SK-N-SH (cell line): ENCODE measurements around the gene PEX10. TPM values are rescaled to one million over a fixed set of nuclear protein-coding genes. Genes with fewer than 3 reads are reported as not detected.

Experiments
- CTCF ChIA-PET: fragments of 300-600, 350-600 bp; formaldehyde crosslinking; extraction: SDS; loops from one replicate; lab custom pipeline; 2021; lab: Yijun Ruan, JAX
- POLR2A ChIA-PET: fragments of 350-600 bp; sonication (Branson Sonifier 250); formaldehyde crosslinking; extraction: SDS; loops from one replicate; lab custom pipeline; 2020; ENCODE audit warnings: antibody characterized with exemption, inconsistent platforms; lab: Yijun Ruan, JAX
- DNase-seq: peaks from one replicate; pipeline ENCODE4 v3.0.0; 2012
- H2AFZ ChIP-seq: fragments of 200-600 bp; sonication (generic); 2 replicates; pipeline ENCODE4 v1.8.1; 2016; ENCODE audit warnings: antibody characterized with exemption, mild to moderate bottlenecking, low read depth
- H3F3A ChIP-seq: fragments of 200-600 bp; sonication (generic); replicated peaks from 2 replicates; pipeline ENCODE3; 2016; ENCODE audit warnings: antibody characterized with exemption, mild to moderate bottlenecking; ENCODE audit not compliant: insufficient read depth
- H3K27ac ChIP-seq, 2 experiments: fragments of 200-500 bp in 1 of 2; fragments of 200-600 bp in 1 of 2; sonication (Bioruptor generic) in 1 of 2; sonication (generic), shearing (Covaris generic) in 1 of 2; 2 replicates each; pipeline versions ENCODE4 v1.5.1 to v1.6.1; 2014 to 2016; ENCODE audit warnings: low read depth in 2 of 2, inconsistent platforms in 1 of 2, low read length in 1 of 2, mild to moderate bottlenecking in 1 of 2, mixed read lengths in 1 of 2
- H3K27me3 ChIP-seq: fragments of 200-600 bp; sonication (generic), shearing (Covaris generic); 2 replicates; pipeline ENCODE4 v1.6.1; 2016; ENCODE audit warnings: mixed run types; ENCODE audit not compliant: insufficient read depth
- H3K36me3 ChIP-seq, 2 experiments: fragments of 200-500 bp in 1 of 2; fragments of 200-600 bp in 1 of 2; sonication (Bioruptor generic) in 1 of 2; sonication (generic) in 1 of 2; replicated peaks in 1 of 2; 2 replicates each; pipeline versions ENCODE3 to v1.5.1; 2014 to 2016; ENCODE audit warnings: low read length in 1 of 2, mild to moderate bottlenecking in 1 of 2; ENCODE audit not compliant: insufficient read depth in 2 of 2, control insufficient read depth in 1 of 2
- H3K4me1 ChIP-seq, 2 experiments: fragments of 200-500 bp in 1 of 2; fragments of 200-600 bp in 1 of 2; sonication (Bioruptor generic) in 1 of 2; sonication (generic), shearing (Covaris generic) in 1 of 2; 2 replicates each; pipeline versions ENCODE4 v1.5.1 to v1.6.1; 2014 to 2016; ENCODE audit warnings: low read depth in 1 of 2, low read length in 1 of 2, mixed run types in 1 of 2; ENCODE audit not compliant: insufficient read depth in 2 of 2, control insufficient read depth in 1 of 2
- H3K4me2 ChIP-seq: fragments of 200-600 bp; sonication (generic), shearing (Covaris generic); 2 replicates; pipeline ENCODE4 v1.6.1; 2017; ENCODE audit warnings: mixed run types
- H3K4me3 ChIP-seq, 2 experiments: fragments of 200-500 bp in 1 of 2; fragments of 200-600 bp in 1 of 2; sonication (Bioruptor generic) in 1 of 2; sonication (generic), shearing (Covaris generic) in 1 of 2; 2 replicates each; pipeline versions ENCODE4 v1.5.1 to v1.8.1; 2014 to 2016; ENCODE audit warnings: low read depth in 2 of 2, inconsistent platforms in 1 of 2, low read length in 1 of 2, mild to moderate bottlenecking in 1 of 2, mixed read lengths in 1 of 2, moderate library complexity in 1 of 2
- H3K79me2 ChIP-seq: fragments of 200-600 bp; sonication (generic); 2 replicates; pipeline ENCODE4 v1.8.1; 2017; ENCODE audit warnings: mild to moderate bottlenecking; ENCODE audit not compliant: insufficient read depth
- H3K9ac ChIP-seq: fragments of 200-600 bp; sonication (generic); 2 replicates; pipeline ENCODE4 v1.6.1; 2017; ENCODE audit warnings: mixed run types
- H3K9me2 ChIP-seq: fragments of 200-600 bp; sonication (generic); 2 replicates; pipeline ENCODE4 v1.6.1; 2017; ENCODE audit warnings: mixed run types
- H3K9me3 ChIP-seq: fragments of 200-600 bp; sonication (generic); 2 replicates; pipeline ENCODE4 v1.6.1; 2017; ENCODE audit warnings: mixed run types, mild to moderate bottlenecking, moderate library complexity
- H4K20me1 ChIP-seq: fragments of 200-600 bp; sonication (generic); 2 replicates; pipeline ENCODE4 v1.6.1; 2017; ENCODE audit warnings: mild to moderate bottlenecking, mixed run types; ENCODE audit not compliant: insufficient read depth
- CHD2 ChIP-seq: fragments of 150-350 bp; IDR thresholded peaks from 2 replicates; pipeline ENCODE4 v1.6.1; 2018; ENCODE audit warnings: low read length; ENCODE audit not compliant: partially characterized antibody
- ELF1 ChIP-seq: IDR thresholded peaks from 2 replicates; pipeline ENCODE4 v1.4.0; 2012
- FOSL2 ChIP-seq: IDR thresholded peaks from 2 replicates; pipeline ENCODE4 v1.4.0; 2012; ENCODE audit warnings: low read depth, mild to moderate bottlenecking, moderate library complexity, borderline replicate concordance
- FOXM1 ChIP-seq: IDR thresholded peaks from 2 replicates; pipeline ENCODE4 v1.4.0; 2012; ENCODE audit warnings: low read depth, mild to moderate bottlenecking
- GABPA ChIP-seq: IDR thresholded peaks from 2 replicates; pipeline ENCODE4 v1.4.0; 2012; ENCODE audit warnings: low read depth, mild to moderate bottlenecking
- GATA2 ChIP-seq: sonication (generic); formaldehyde crosslinking; IDR thresholded peaks from 2 replicates; pipeline ENCODE4 v1.5.0; 2020; ENCODE audit warnings: mild to moderate bottlenecking, missing genetic modification reagents
- MEF2A ChIP-seq: IDR thresholded peaks from 2 replicates; pipeline ENCODE4 v1.4.0; 2012; ENCODE audit warnings: low read depth, borderline replicate concordance
- MXI1 ChIP-seq: IDR thresholded peaks from 2 replicates; pipeline ENCODE4 v1.6.1; 2012; ENCODE audit warnings: mild to moderate bottlenecking, low read depth, low read length, improper control_type of control experiment
- POLR2AphosphoS5 ChIP-seq: IDR thresholded peaks from 2 replicates; pipeline ENCODE4 v1.6.1; 2012; ENCODE audit warnings: low read depth, low read length
- RAD21 ChIP-seq: IDR thresholded peaks from 2 replicates; pipeline ENCODE4 v1.6.1; 2012; ENCODE audit warnings: mild to moderate bottlenecking, low read length
- SIN3A ChIP-seq: IDR thresholded peaks from 2 replicates; pipeline ENCODE4 v1.6.1; 2012; ENCODE audit warnings: low read depth, mild to moderate bottlenecking, low read length, moderate library complexity, borderline replicate concordance
- SMC3 ChIP-seq: IDR thresholded peaks from 2 replicates; pipeline ENCODE4 v1.6.1; 2012; ENCODE audit warnings: low read depth, low read length, improper control_type of control experiment
- TCF12 ChIP-seq: IDR thresholded peaks from 2 replicates; pipeline ENCODE4 v1.4.0; 2012
- YY1 ChIP-seq: IDR thresholded peaks from 2 replicates; pipeline ENCODE4 v1.4.0; 2012; ENCODE audit warnings: low read depth, mild to moderate bottlenecking
- WGBS: methylation state at CpG from one replicate; pipeline ENCODE4 v1.1.6; 2017; ENCODE audit warnings: low lambda C conversion rate; 5-methylcytosine and 5-hydroxymethylcytosine counted together
- polyA plus RNA-seq, 3 experiments: library from polyadenylated mRNA; depleted of rRNA; stranded (reverse); fragments of >200 nt; gene quantifications; 2 replicates each; pipeline ENCODE4 v1.2.3, GENCODE V29; 2012
- TF ChIP-seq, protein P1 (sequence below): IDR thresholded peaks from 2 replicates; pipeline ENCODE4; 2012
- TF ChIP-seq, protein P2 (sequence below): fragments of 150-350 bp; IDR thresholded peaks from 2 replicates; pipeline ENCODE4 v1.6.1; 2017; ENCODE audit warnings: antibody characterized with exemption, low read length, low read depth, borderline replicate concordance
- TF ChIP-seq, protein P3 (sequence below): IDR thresholded peaks from 2 replicates; pipeline ENCODE4 v1.4.0; 2012; ENCODE audit warnings: low read depth, borderline replicate concordance
- TF ChIP-seq, protein P4 (sequence below): IDR thresholded peaks from 2 replicates; pipeline ENCODE4 v1.4.0; 2012; ENCODE audit warnings: low read depth, borderline replicate concordance

Gene PEX10
- polyA plus RNA-seq, 1 of the 3 experiments (the other 2 are of a cell fraction), result 28.6 TPM

DNA sequence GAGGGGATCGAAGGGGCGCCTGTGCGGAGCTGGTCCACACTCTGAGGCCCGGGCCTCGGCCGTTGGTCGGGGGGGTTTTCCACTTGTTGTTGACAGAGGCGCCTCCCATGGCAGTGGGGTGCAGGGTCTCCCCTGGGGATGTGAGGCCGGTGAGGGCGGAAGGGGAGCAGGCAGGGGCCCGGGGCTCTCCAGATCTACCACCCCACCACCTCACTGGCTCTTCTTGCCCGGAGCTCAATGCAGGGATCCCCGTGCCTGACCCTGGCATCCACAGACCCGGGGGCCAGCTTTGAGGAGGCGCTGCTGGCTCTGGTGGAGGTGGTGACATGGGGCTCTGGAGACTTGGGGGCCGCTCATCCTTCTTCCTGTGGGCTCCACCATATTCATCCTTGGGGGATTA, 7.1 kb upstream of the PEX10 start (continued):
- TF ChIP-seq ELF1 (no peak), FOXM1 (no peak), SIN3A (no peak), FOSL2 (no peak), POLR2AphosphoS5 (no peak), GABPA (no peak), YY1 (no peak), MXI1 (no peak), RAD21 (no peak)
- TF ChIP-seq, protein P1, sequence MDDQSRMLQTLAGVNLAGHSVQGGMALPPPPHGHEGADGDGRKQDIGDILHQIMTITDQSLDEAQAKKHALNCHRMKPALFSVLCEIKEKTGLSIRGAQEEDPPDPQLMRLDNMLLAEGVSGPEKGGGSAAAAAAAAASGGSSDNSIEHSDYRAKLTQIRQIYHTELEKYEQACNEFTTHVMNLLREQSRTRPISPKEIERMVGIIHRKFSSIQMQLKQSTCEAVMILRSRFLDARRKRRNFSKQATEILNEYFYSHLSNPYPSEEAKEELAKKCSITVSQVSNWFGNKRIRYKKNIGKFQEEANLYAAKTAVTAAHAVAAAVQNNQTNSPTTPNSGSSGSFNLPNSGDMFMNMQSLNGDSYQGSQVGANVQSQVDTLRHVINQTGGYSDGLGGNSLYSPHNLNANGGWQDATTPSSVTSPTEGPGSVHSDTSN, result no peak

DNA sequence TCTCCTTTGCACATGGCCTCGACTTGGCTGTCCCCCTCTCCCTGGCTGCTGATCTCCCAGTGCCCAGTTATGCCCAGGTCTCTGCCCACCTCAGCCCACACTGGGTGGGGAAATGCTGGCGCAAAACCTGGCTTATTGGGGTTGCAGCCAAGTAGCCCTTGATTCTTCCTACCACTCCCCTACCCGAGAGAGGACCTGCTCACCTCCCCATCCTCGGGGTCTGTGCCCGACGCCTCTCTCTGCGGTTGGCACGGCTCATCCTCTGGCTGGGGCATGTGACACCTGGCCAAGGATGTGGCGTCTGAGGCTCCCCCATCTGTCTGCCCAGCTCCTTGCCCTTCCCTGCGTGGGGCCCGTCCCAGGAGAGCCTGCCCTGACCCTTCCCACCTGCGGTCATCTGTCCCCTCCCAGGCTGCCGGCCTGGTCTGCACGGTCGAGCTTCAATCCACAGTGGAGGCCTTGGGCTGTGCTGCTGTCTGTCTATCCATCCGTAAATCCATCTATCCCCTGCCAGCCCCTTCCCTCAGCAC, 6.5 kb upstream of the PEX10 start:
- TF ChIP-seq CHD2 (no peak), MXI1 (no peak), POLR2AphosphoS5 (no peak)
- TF ChIP-seq, protein P1, result no peak
- TF ChIP-seq, protein P2, sequence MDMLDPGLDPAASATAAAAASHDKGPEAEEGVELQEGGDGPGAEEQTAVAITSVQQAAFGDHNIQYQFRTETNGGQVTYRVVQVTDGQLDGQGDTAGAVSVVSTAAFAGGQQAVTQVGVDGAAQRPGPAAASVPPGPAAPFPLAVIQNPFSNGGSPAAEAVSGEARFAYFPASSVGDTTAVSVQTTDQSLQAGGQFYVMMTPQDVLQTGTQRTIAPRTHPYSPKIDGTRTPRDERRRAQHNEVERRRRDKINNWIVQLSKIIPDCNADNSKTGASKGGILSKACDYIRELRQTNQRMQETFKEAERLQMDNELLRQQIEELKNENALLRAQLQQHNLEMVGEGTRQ, result no peak
- POLR2A ChIA-PET, result no interaction called here
- H3K9me2 ChIP-seq, result no peaks in the 10 kb centered on the region
- H3K4me2 ChIP-seq, result no peak overlapping the region
- no peak for DNase-seq
- H3K9ac ChIP-seq, result no peak overlapping the region
- H3K4me3 ChIP-seq, result no peak overlapping the region
- no peaks in the 10 kb centered on the region for H3K79me2 ChIP-seq
- peaks cover 35% of the 10 kb centered on the region for H3K27me3 ChIP-seq
- H3K36me3 ChIP-seq, result no peaks in the 10 kb centered on the region
- no peak overlapping the region for H3K27ac ChIP-seq
- no peaks in the 10 kb centered on the region for H4K20me1 ChIP-seq
- H3K9me3 ChIP-seq, result no peaks in the 10 kb centered on the region
- H3K4me1 ChIP-seq, result peaks cover 3 to 20% of the 10 kb centered on the region in 2 experiments; a peak in 1 of 4 replicates
- WGBS, result 20% methylated on average over 7 of the region's 16 CpGs
- CTCF ChIA-PET, result interaction anchor here (0.7 to 3.8 kb wide), 6 partner anchors 11 to 1034 kb away, joined by 3 to 12 read pairs (median 9); partner anchors contain the start of gene TTC34
- no peaks in the 10 kb centered on the region for H3F3A ChIP-seq
- H2AFZ ChIP-seq, result no peak overlapping the region

DNA sequence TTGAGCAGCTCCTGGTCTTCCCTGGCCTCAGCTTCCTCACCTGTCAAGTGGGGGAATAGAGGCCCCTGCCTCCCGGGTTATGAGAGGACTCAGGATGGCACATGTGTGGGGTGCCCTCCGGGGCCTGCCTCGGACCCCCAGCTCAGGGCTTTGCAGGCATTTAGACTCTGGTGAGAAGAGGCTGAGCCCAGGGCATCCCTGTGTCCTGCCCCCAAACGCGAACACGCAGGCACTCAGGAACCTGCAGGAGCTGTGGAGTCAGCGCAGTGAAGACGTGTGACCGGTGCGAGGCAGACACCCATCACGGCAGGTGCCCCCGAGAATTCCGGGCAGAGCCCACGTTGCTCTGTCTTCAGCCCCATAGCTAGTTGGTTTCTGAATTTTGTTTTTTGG, 5.5 kb upstream of the PEX10 start:
- ChIA-PET CTCF (interaction anchor here (1.1 to 4.0 kb wide), 5 partner anchors 13 to 369 kb away, joined by 3 to 44 read pairs (median 11); no protein-coding TSS in a partner anchor), POLR2A (interaction anchor here (1.1 kb wide), 1 partner anchor 16 kb away, joined by 4 read pairs; no protein-coding TSS in a partner anchor)
- Histone ChIP-seq H3K27me3 (peaks cover 35% of the 10 kb centered on the region), H3K79me2 (no peaks in the 10 kb centered on the region), H3K4me3 (no peak overlapping the region), H3K27ac (no peak overlapping the region), H2AFZ (no peak overlapping the region), H3K4me2 (no peak overlapping the region), H3K4me1 (peaks cover 7 to 29% of the 10 kb centered on the region in 2 experiments; a peak in 1 of 4 replicates), H3K36me3 (no peaks in the 10 kb centered on the region), H3F3A (no peaks in the 10 kb centered on the region), H3K9me2 (no peaks in the 10 kb centered on the region), H3K9ac (no peak overlapping the region), H4K20me1 (no peaks in the 10 kb centered on the region), H3K9me3 (no peaks in the 10 kb centered on the region)
- DNase-seq, result no peak
- WGBS, result 33% methylated on average over 3 of the region's 14 CpGs
- TF ChIP-seq ELF1, result no peak
- TF ChIP-seq, protein P3, sequence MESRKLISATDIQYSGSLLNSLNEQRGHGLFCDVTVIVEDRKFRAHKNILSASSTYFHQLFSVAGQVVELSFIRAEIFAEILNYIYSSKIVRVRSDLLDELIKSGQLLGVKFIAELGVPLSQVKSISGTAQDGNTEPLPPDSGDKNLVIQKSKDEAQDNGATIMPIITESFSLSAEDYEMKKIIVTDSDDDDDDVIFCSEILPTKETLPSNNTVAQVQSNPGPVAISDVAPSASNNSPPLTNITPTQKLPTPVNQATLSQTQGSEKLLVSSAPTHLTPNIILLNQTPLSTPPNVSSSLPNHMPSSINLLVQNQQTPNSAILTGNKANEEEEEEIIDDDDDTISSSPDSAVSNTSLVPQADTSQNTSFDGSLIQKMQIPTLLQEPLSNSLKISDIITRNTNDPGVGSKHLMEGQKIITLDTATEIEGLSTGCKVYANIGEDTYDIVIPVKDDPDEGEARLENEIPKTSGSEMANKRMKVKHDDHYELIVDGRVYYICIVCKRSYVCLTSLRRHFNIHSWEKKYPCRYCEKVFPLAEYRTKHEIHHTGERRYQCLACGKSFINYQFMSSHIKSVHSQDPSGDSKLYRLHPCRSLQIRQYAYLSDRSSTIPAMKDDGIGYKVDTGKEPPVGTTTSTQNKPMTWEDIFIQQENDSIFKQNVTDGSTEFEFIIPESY, result no peak
- TF ChIP-seq, protein P4, sequence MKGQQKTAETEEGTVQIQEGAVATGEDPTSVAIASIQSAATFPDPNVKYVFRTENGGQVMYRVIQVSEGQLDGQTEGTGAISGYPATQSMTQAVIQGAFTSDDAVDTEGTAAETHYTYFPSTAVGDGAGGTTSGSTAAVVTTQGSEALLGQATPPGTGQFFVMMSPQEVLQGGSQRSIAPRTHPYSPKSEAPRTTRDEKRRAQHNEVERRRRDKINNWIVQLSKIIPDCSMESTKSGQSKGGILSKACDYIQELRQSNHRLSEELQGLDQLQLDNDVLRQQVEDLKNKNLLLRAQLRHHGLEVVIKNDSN, result no peak
- TF ChIP-seq GATA2 (CRISPR knock-in tag), result no peak
- no peak for TF ChIP-seq CHD2
- no peak for TF ChIP-seq POLR2AphosphoS5
- TF ChIP-seq, protein P1, result no peak
- no peak for TF ChIP-seq MEF2A
- no peak for TF ChIP-seq TCF12
- no peak for TF ChIP-seq SMC3
- no peak for TF ChIP-seq GABPA
